Heart left ventricle (tissue), 16 donors: Measurements from ENCODE around the gene EXOC4. TPM values are rescaled to one million over a fixed set of nuclear protein-coding genes. Genes with fewer than 3 reads are reported as not detected.
"Not testable (repeated sequence)": the region's sequence is repeated elsewhere in the genome, so short reads cannot be mapped to it uniquely, and the experiment has no call there.

ENCODE experiments used
- ATAC-seq, 4 donors: fragments of 200-7000 bp; cut with Tn5 transposase; one replicate each; pipeline ENCODE4 v1.9.1; 2020 to 2022; ENCODE audit warnings: moderate library complexity in 4 of 4, mild to moderate bottlenecking in 3 of 4, moderate number of reproducible peaks in 1 of 4
- DNase-seq, 5 donors: peaks; one replicate each; pipeline ENCODE4 v3.0.0-alpha.2; 2020
- H3K27ac ChIP-seq, 12 donors: fragments of 200-600 bp; sonication (generic) in 4 of 12; one replicate each; pipeline versions ENCODE4 v1.5.0 to v1.8.0; 2016 to 2022; ENCODE audit warnings: mild to moderate bottlenecking in 2 of 12
- H3K27me3 ChIP-seq, 9 donors: fragments of 200-600 bp; sonication (generic) in 2 of 9; one replicate each; pipeline versions ENCODE4 v1.5.1 to v1.8.0; 2016 to 2022; ENCODE audit warnings: mild to moderate bottlenecking in 3 of 9
- H3K36me3 ChIP-seq, 9 donors: fragments of 200-600 bp; sonication (generic) in 2 of 9; one replicate each; pipeline versions ENCODE4 v1.5.0 to v1.8.0; 2018 to 2022; ENCODE audit warnings: mild to moderate bottlenecking in 2 of 9
- H3K4me1 ChIP-seq, 12 donors: fragments of 200-600 bp; sonication (generic) in 4 of 12; one replicate each; pipeline versions ENCODE4 v1.5.0 to v1.8.0; 2016 to 2022; ENCODE audit warnings: mild to moderate bottlenecking in 3 of 12
- H3K4me3 ChIP-seq, 12 donors: fragments of 200-600 bp; sonication (generic) in 4 of 12; one replicate each; pipeline versions ENCODE4 v1.5.0 to v1.8.0; 2017 to 2022; ENCODE audit warnings: mild to moderate bottlenecking in 9 of 12, moderate library complexity in 4 of 12
- H3K9me3 ChIP-seq, 12 donors: fragments of 200-600 bp; sonication (generic) in 4 of 12; one replicate each; pipeline versions ENCODE4 v1.5.0 to v1.8.0; 2016 to 2022; ENCODE audit warnings: mild to moderate bottlenecking in 1 of 12
- CTCF ChIP-seq, 12 donors: fragments of 200-600 bp; sonication (generic) in 4 of 12; IDR thresholded peaks; one replicate each; pipeline versions ENCODE4 v1.5.0 to v1.8.0; 2018 to 2022; ENCODE audit warnings: antibody characterized with exemption in 12 of 12, mild to moderate bottlenecking in 5 of 12
- POLR2A ChIP-seq, 2 donors: fragments of 450-650 bp; IDR thresholded peaks; one replicate each; pipeline ENCODE4 v1.6.1; 2017; ENCODE audit warnings: antibody characterized with exemption in 2 of 2, mild to moderate bottlenecking in 2 of 2, moderate library complexity in 2 of 2
- WGBS, 4 donors: extraction: QIAGEN DNeasy Blood & Tissue Kit in 2 of 4; methylation state at CpG; one replicate each; pipeline versions ENCODE4 v1.1.5 to v1.1.7; 2013 to 2018; 5-methylcytosine and 5-hydroxymethylcytosine counted together
- intact Hi-C, 10 donors: fragments of 100-400 bp; cut with DNase I; formaldehyde crosslinking; loops; one replicate each; pipeline versions ENCODE4 v1.11.1 to v1.14.2; 2022
- long read RNA-seq, 3 donors: library from polyadenylated mRNA; unstranded; transcript quantifications; one replicate each; pipeline ENCODE4 v2.0.0, GENCODE V29; 2020 to 2021
- polyA plus RNA-seq, 2 donors: library from polyadenylated mRNA; stranded (reverse); fragments of 200-250 nt; gene quantifications; one replicate each; pipeline ENCODE4 v1.2.3, GENCODE V29; 2013
- total RNA-seq, 9 donors: library from RNA; depleted of rRNA in 2 of 9; stranded (reverse); fragments of >200 nt in 2 of 9; fragmentation: NEBNext Ultra II Directional in 3 of 9; extraction: Animal tissue kit (Norgen Biotek cat#: 25700) in 3 of 9; gene quantifications; one replicate each; pipeline versions ENCODE4 v1.1.0 to v1.2.4, GENCODE V29; 2016 to 2023
- donor health status: ischemic (EF 13 %, LVEDD 7.1; RV severe dilation, severe dysfunction).
- donor health status: healthy with polysubstance abuse.
- donor health status: DM: no; HTN: yes; CAD: no.
- donor health status: DM: no; HTN: no; CAD: no.
- donor health status: ischemic (EF 25% LVEDD 6.9; RV normal size, moderate dysfunction).
- donor health status: ischemic (EF 25% LVEDD 5.7; RV mildly dilated, moderate dysfunction).
- donor health status: healthy.
- donor health status: DM: yes; HTN: yes; CAD: no.
- donor health status: ischemic (EF 35%, LVEDD 5.7; RV mildly dilated, moderate dysfunction).
- donor health status: nonischemic (EF 11% LVEDD 7.7; RV severe dilation, severe dysfunction).
- donor health status: DM: yes; HTN: yes; CAD: no.
- donor health status: PGD.
- donor health status: ischemic (EF 29% LVEDD 5.4; RV normal size, mild dysfunction).
- donor health status: nonischemic (EF 23%, LVEDD 6.1; RV moderate dilation, normal function).

EXOC4 gene
- total RNA-seq, result 10 to 100 TPM; 26.1 to 61.2 (median 35.2) TPM
- 10 to 100 TPM in 1 of 2 donors, 1 to 10 TPM in 1; 8.8 to 16.4 TPM for polyA plus RNA-seq
- long read RNA-seq, donor 1, full-length matches to known transcripts, result 17 of 23 reads
- long read RNA-seq, donor 1, partial matches to known transcripts, result 2 of 23 reads
- long read RNA-seq, donor 1, other reads (novel, unspliced or antisense), result 4 of 23 reads
- long read RNA-seq, donor 2, full-length matches to known transcripts, result 39 of 52 reads
- long read RNA-seq, donor 2, partial matches to known transcripts, result 9 of 52 reads
- long read RNA-seq, donor 2, other reads (novel, unspliced or antisense), result 4 of 52 reads
- long read RNA-seq, donor 3, full-length matches to known transcripts, result 18 of 28 reads
- long read RNA-seq, donor 3, partial matches to known transcripts, result 5 of 28 reads
- long read RNA-seq, donor 3, other reads (novel, unspliced or antisense), result 5 of 28 reads

- H3K4me1 ChIP-seq, result peaks cover 0 to 35% (median 9%) of the 10 kb centered on the region in 12 donors
- intact Hi-C loops, result loop anchor here in 4 of 10 donors (1.0 to 10.0 kb wide), 3 partner anchors 168 to 874 kb away; partner anchors contain the start of genes CHCHD3 (in 3 of the 4) and LRGUK (in 1 of the 4)
- peak; percentile 100 for ATAC-seq
- H3K36me3 ChIP-seq, result no peaks in the 10 kb centered on the region
- DNase-seq, result peak; percentile 87 to 95 (median 93)
- peaks cover 0 to 8% (median 0%) of the 10 kb centered on the region in 12 donors for H3K9me3 ChIP-seq
- peak within 1 kb of the TSS; percentile 57 to 96 (median 90) for H3K4me3 ChIP-seq
- WGBS, 4 donors, result 0% methylated on average over 25 of the region's 25 CpGs
- peak within 1 kb of the TSS in 11 of 12 donors; percentile 59 to 90 (median 86) for H3K27ac ChIP-seq
- TF ChIP-seq POLR2A (IDR thresholded peaks at IDR 0.05), result peak in 1 of 2 donors; percentile 60
- no peak for TF ChIP-seq CTCF (IDR thresholded peaks at IDR 0.05)
- no peaks in the 10 kb centered on the region for H3K27me3 ChIP-seq
These were observed at the start of gene EXOC4 for GRCh38 chr7:133252858-133253518. TSS of gene EXOC4 (plus strand) at chr7:133253078.

GRCh38 chr7:133203490-133203889 lies 49.4 kb upstream of the EXOC4 start:
- DNase-seq, result no peak
- Histone ChIP-seq H3K27ac (no peak overlapping the region), H3K27me3 (peaks cover 0 to 2% (median 0%) of the 10 kb centered on the region in 9 donors), H3K4me1 (no peaks in the 10 kb centered on the region), H3K36me3 (no peaks in the 10 kb centered on the region), H3K9me3 (peaks cover 0 to 11% (median 0%) of the 10 kb centered on the region in 12 donors), H3K4me3 (no peak overlapping the region)
- intact Hi-C loops, result no loop called here
- TF ChIP-seq CTCF (IDR thresholded peaks at IDR 0.05), result no peak
- no peak for TF ChIP-seq POLR2A (IDR thresholded peaks at IDR 0.05)
- ATAC-seq, result no peak
- 89 to 95% (median 92%) methylated on average over 3 of the region's 3 CpGs for WGBS, 4 donors

- no peak for ATAC-seq
- intact Hi-C loops, result no loop called here
- H3K27me3 ChIP-seq, result peaks cover 0 to 5% (median 0%) of the 10 kb centered on the region in 9 donors
- no peak for DNase-seq
- no peaks in the 10 kb centered on the region for H3K36me3 ChIP-seq
- H3K4me3 ChIP-seq, result no peak overlapping the region
- WGBS, 4 donors, result 50 to 69% (median 65%) methylated on average over 2 of the region's 2 CpGs
- no peak for TF ChIP-seq POLR2A (IDR thresholded peaks at IDR 0.05)
- no peak for TF ChIP-seq CTCF (IDR thresholded peaks at IDR 0.05)
- peaks cover 0 to 12% (median 0%) of the 10 kb centered on the region in 12 donors for H3K9me3 ChIP-seq
- H3K27ac ChIP-seq, result no peak overlapping the region
- no peaks in the 10 kb centered on the region for H3K4me1 ChIP-seq
These were observed 45.2 kb upstream of the EXOC4 start for GRCh38 chr7:133207687-133208086.

- H3K4me3 ChIP-seq, H3K4me1 ChIP-seq, H3K27me3 ChIP-seq, H3K27ac ChIP-seq, intact Hi-C loops, H3K36me3 ChIP-seq, ATAC-seq, DNase-seq: not testable (repeated sequence)
- 88 to 93% (median 91%) methylated on average over 10 of the region's 10 CpGs for WGBS, 4 donors
- H3K9me3 ChIP-seq, result peaks cover 0 to 18% (median 0%) of the 10 kb centered on the region in 12 donors
These were observed 42.1 kb upstream of the EXOC4 start for GRCh38 chr7:133210817-133211216.

GRCh38 chr7:133213772-133214171 lies 39.1 kb upstream of the EXOC4 start:
- H3K4me3 ChIP-seq, H3K4me1 ChIP-seq, H3K36me3 ChIP-seq, H3K27ac ChIP-seq, DNase-seq, intact Hi-C loops, H3K9me3 ChIP-seq, H3K27me3 ChIP-seq, ATAC-seq: not testable (repeated sequence)
- WGBS, 4 donors, result 91 to 97% (median 92%) methylated on average over 3 of the region's 3 CpGs
